CD8-positive, alpha-beta memory T cell (primary cell): Measurements from ENCODE around the gene SLC5A10. TPM values are rescaled to one million over a fixed set of nuclear protein-coding genes. Genes with fewer than 3 reads are reported as not detected.
"Not testable (repeated sequence)": the region's sequence is repeated elsewhere in the genome, so short reads cannot be mapped to it uniquely, and the experiment has no call there.

ENCODE experiments used
- CTCF ChIA-PET: fragments of 350-600 bp; sonication (Branson Sonifier 250); formaldehyde crosslinking; loops from one replicate; lab custom pipeline; 2021; ENCODE audit warnings: antibody characterized with exemption; lab: Charles Lee
- POLR2A ChIA-PET: fragments of 350-600 bp; sonication (Branson Sonifier 250); formaldehyde crosslinking; loops from one replicate; lab custom pipeline; 2021; ENCODE audit warnings: antibody characterized with exemption; lab: Charles Lee
- DNase-seq, 5 donors: peaks; one replicate each; pipeline versions ENCODE4 v3.0.0 to v3.0.0-alpha.2; 2020 to 2022; ENCODE audit warnings: mixed read lengths in 1 of 5
- H3K27ac ChIP-seq: one replicate; pipeline ENCODE4 v1.7.0; 2013; ENCODE audit warnings: low read depth, mild to moderate bottlenecking, low read length, moderate library complexity
- H3K27me3 ChIP-seq: 2 replicates; pipeline ENCODE4 v1.7.0; 2013; ENCODE audit warnings: low read length, mild to moderate bottlenecking; ENCODE audit not compliant: insufficient read depth, poor library complexity, severe bottlenecking
- H3K36me3 ChIP-seq: 2 replicates; pipeline ENCODE4 v1.7.0; 2013; ENCODE audit warnings: mild to moderate bottlenecking, low read length, moderate library complexity; ENCODE audit not compliant: insufficient read depth
- H3K4me1 ChIP-seq: 2 replicates; pipeline ENCODE4 v1.7.0; 2013; ENCODE audit warnings: mild to moderate bottlenecking, low read length, moderate library complexity; ENCODE audit not compliant: insufficient read depth
- H3K4me3 ChIP-seq: 2 replicates; pipeline ENCODE4 v1.7.0; 2013; ENCODE audit warnings: mild to moderate bottlenecking, low read length
- H3K9me3 ChIP-seq: 2 replicates; pipeline ENCODE4 v1.7.0; 2013; ENCODE audit warnings: mild to moderate bottlenecking, low read length
- H3K27ac Mint-ChIP-seq, 8 donors: one replicate each; pipeline ENCODE4 v1.8.0; 2020 to 2021; ENCODE audit warnings: mixed read lengths in 8 of 8, mild to moderate bottlenecking in 6 of 8, inconsistent platforms in 3 of 8, moderate library complexity in 3 of 8
- H3K27me3 Mint-ChIP-seq, 2 donors: one replicate each; pipeline ENCODE4 v1.8.0; 2020 to 2021; ENCODE audit warnings: mixed read lengths in 2 of 2, mild to moderate bottlenecking in 1 of 2, moderate library complexity in 1 of 2
- H3K36me3 Mint-ChIP-seq, 3 donors: one replicate each; pipeline ENCODE4 v1.8.0; 2020 to 2021; ENCODE audit warnings: mixed read lengths in 3 of 3, inconsistent platforms in 1 of 3, mild to moderate bottlenecking in 1 of 3
- H3K4me1 Mint-ChIP-seq, 3 donors: one replicate each; pipeline ENCODE4 v1.8.0; 2020 to 2021; ENCODE audit warnings: mixed read lengths in 3 of 3, inconsistent platforms in 1 of 3, mild to moderate bottlenecking in 1 of 3
- H3K4me3 Mint-ChIP-seq, 7 donors: one replicate each; pipeline ENCODE4 v1.8.0; 2020 to 2021; ENCODE audit warnings: mixed read lengths in 7 of 7, mild to moderate bottlenecking in 6 of 7, moderate library complexity in 4 of 7, inconsistent platforms in 2 of 7
- H3K9me3 Mint-ChIP-seq, 5 donors: one replicate each; pipeline ENCODE4 v1.8.0; 2020 to 2022; ENCODE audit warnings: mixed read lengths in 5 of 5, mild to moderate bottlenecking in 3 of 5, moderate library complexity in 2 of 5, inconsistent platforms in 1 of 5
- polyA plus RNA-seq: library from polyadenylated mRNA; unstranded; fragments of 300-500 nt; fragmentation: Illumina TruSeq; gene quantifications from one replicate; pipeline ENCODE4 v1.2.3, GENCODE V29; 2021
- total RNA-seq, 2 experiments: library from RNA; stranded (reverse); gene quantifications; one replicate each; pipeline ENCODE4 v1.2.3, GENCODE V29; 2021

Gene SLC5A10
- total and polyA plus RNA-seq, 3 experiments from 2014 or later, result not detected

- H3K9me3 ChIP-seq, H3K27me3 Mint-ChIP-seq, DNase-seq, H3K27ac ChIP-seq, H3K4me3 ChIP-seq, H3K9me3 Mint-ChIP-seq, H3K27me3 ChIP-seq, POLR2A ChIA-PET, H3K36me3 ChIP-seq, H3K36me3 Mint-ChIP-seq: not testable (repeated sequence)
- Mint-ChIP-seq H3K4me1 (peaks cover 24 to 41% (median 33%) of the 10 kb centered on the region in 3 donors), H3K27ac (peak overlapping the region in 2 of 8 donors; percentile 50 to 73), H3K4me3 (peak overlapping the region in 3 of 7 donors; percentile 62 to 80 (median 77))
- CTCF ChIA-PET, result interaction anchor here (1.1 to 1.6 kb wide), 3 partner anchors 17 to 98 kb away, joined by 3 to 4 read pairs (median 3); partner anchors contain the start of gene PRPSAP2
- peaks cover 35% of the 10 kb centered on the region for H3K4me1 ChIP-seq
These were observed 4.1 kb downstream of the SLC5A10 start for GRCh38 chr17:18956021-18956420.

- H3K9me3 Mint-ChIP-seq, result no peaks in the 10 kb centered on the region
- ChIA-PET CTCF (interaction anchor here (1.6 kb wide), 1 partner anchor 16 kb away, joined by 4 read pairs; no protein-coding TSS in a partner anchor), POLR2A (no interaction called here)
- no peak overlapping the region for H3K27ac Mint-ChIP-seq
- Histone ChIP-seq H3K27ac (no peak overlapping the region), H3K27me3 (no peaks in the 10 kb centered on the region), H3K4me1 (peaks cover 38% of the 10 kb centered on the region), H3K4me3 (no peak overlapping the region), H3K9me3 (no peaks in the 10 kb centered on the region), H3K36me3 (no peaks in the 10 kb centered on the region)
- H3K4me1 Mint-ChIP-seq, result peaks cover 25 to 45% (median 34%) of the 10 kb centered on the region in 3 donors
- no peak overlapping the region for H3K4me3 Mint-ChIP-seq
- H3K36me3 Mint-ChIP-seq, result no peaks in the 10 kb centered on the region
- peaks cover 0 to 1% of the 10 kb centered on the region in 2 donors for H3K27me3 Mint-ChIP-seq
- no peak for DNase-seq
These were observed 4.6 kb downstream of the SLC5A10 start for GRCh38 chr17:18956581-18956980.

GRCh38 chr17:18957831-18958230 lies 5.9 kb downstream of the SLC5A10 start:
- H3K36me3 ChIP-seq, result no peaks in the 10 kb centered on the region
- ChIA-PET CTCF (interaction anchor here (1.6 kb wide), 1 partner anchor 15 kb away, joined by 4 read pairs; no protein-coding TSS in a partner anchor), POLR2A (no interaction called here)
- no peaks in the 10 kb centered on the region for H3K27me3 ChIP-seq
- peaks cover 0 to 1% of the 10 kb centered on the region in 2 donors for H3K27me3 Mint-ChIP-seq
- DNase-seq, result no peak
- H3K36me3 Mint-ChIP-seq, result no peaks in the 10 kb centered on the region
- H3K4me1 ChIP-seq, result peaks cover 35% of the 10 kb centered on the region
- H3K9me3 ChIP-seq, result no peaks in the 10 kb centered on the region
- no peak overlapping the region for H3K27ac ChIP-seq
- no peaks in the 10 kb centered on the region for H3K9me3 Mint-ChIP-seq
- no peak overlapping the region for H3K4me3 Mint-ChIP-seq
- no peak overlapping the region for H3K4me3 ChIP-seq
- peaks cover 25 to 45% (median 34%) of the 10 kb centered on the region in 3 donors for H3K4me1 Mint-ChIP-seq
- peak overlapping the region in 2 of 8 donors; percentile 6 to 51 for H3K27ac Mint-ChIP-seq

GRCh38 chr17:18958611-18959010 lies 6.6 kb downstream of the SLC5A10 start:
- Histone ChIP-seq H3K4me3 (no peak overlapping the region), H3K27ac (no peak overlapping the region), H3K36me3 (no peaks in the 10 kb centered on the region), H3K9me3 (no peaks in the 10 kb centered on the region), H3K27me3 (no peaks in the 10 kb centered on the region), H3K4me1 (peaks cover 35% of the 10 kb centered on the region)
- no peak for DNase-seq
- Mint-ChIP-seq H3K9me3 (no peaks in the 10 kb centered on the region), H3K4me3 (no peak overlapping the region), H3K27ac (peak overlapping the region in 1 of 8 donors; percentile 21), H3K4me1 (peaks cover 25 to 42% (median 34%) of the 10 kb centered on the region in 3 donors), H3K27me3 (peaks cover 0 to 1% of the 10 kb centered on the region in 2 donors), H3K36me3 (no peaks in the 10 kb centered on the region)
- ChIA-PET POLR2A (no interaction called here), CTCF (no interaction called here)

GRCh38 chr17:18959071-18959844 lies 7.3 kb downstream of the SLC5A10 start:
- H3K27me3 Mint-ChIP-seq, result peaks cover 0 to 3% of the 10 kb centered on the region in 2 donors
- H3K4me1 Mint-ChIP-seq, result peaks cover 21 to 37% (median 28%) of the 10 kb centered on the region in 3 donors
- Histone ChIP-seq H3K27ac (no peak overlapping the region), H3K9me3 (no peaks in the 10 kb centered on the region), H3K4me3 (no peak overlapping the region), H3K36me3 (no peaks in the 10 kb centered on the region), H3K4me1 (peaks cover 30% of the 10 kb centered on the region), H3K27me3 (no peaks in the 10 kb centered on the region)
- peak in 1 of 5 donors; percentile 41 for DNase-seq
- peak overlapping the region in 1 of 8 donors; percentile 6 for H3K27ac Mint-ChIP-seq
- ChIA-PET POLR2A (interaction anchor here (0.9 kb wide), 1 partner anchor 45 kb away, joined by 3 read pairs; the partner anchor contains the start of gene FAM83G), CTCF (no interaction called here)
- no peaks in the 10 kb centered on the region for H3K36me3 Mint-ChIP-seq
- H3K4me3 Mint-ChIP-seq, result no peak overlapping the region
- H3K9me3 Mint-ChIP-seq, result no peaks in the 10 kb centered on the region

- Histone ChIP-seq H3K9me3 (no peaks in the 10 kb centered on the region), H3K36me3 (no peaks in the 10 kb centered on the region), H3K4me3 (no peak overlapping the region), H3K4me1 (peaks cover 24% of the 10 kb centered on the region), H3K27ac (no peak overlapping the region), H3K27me3 (no peaks in the 10 kb centered on the region)
- ChIA-PET CTCF (interaction anchor here (1.5 to 1.8 kb wide), 4 partner anchors 13 to 59 kb away, joined by 4 to 11 read pairs (median 6); no protein-coding TSS in a partner anchor), POLR2A (interaction anchor here (0.9 kb wide), 1 partner anchor 45 kb away, joined by 3 read pairs; the partner anchor contains the start of gene FAM83G)
- peaks cover 18 to 31% (median 25%) of the 10 kb centered on the region in 3 donors for H3K4me1 Mint-ChIP-seq
- no peak for DNase-seq
- H3K27ac Mint-ChIP-seq, result peak overlapping the region in 1 of 8 donors; percentile 63
- H3K9me3 Mint-ChIP-seq, result no peaks in the 10 kb centered on the region
- H3K4me3 Mint-ChIP-seq, result no peak overlapping the region
- no peaks in the 10 kb centered on the region for H3K36me3 Mint-ChIP-seq
- peaks cover 0 to 3% of the 10 kb centered on the region in 2 donors for H3K27me3 Mint-ChIP-seq
These were observed 7.9 kb downstream of the SLC5A10 start for GRCh38 chr17:18959845-18960240.

GRCh38 chr17:18960241-18960665 lies 8.3 kb downstream of the SLC5A10 start:
- Mint-ChIP-seq H3K27me3 (peaks cover 0 to 2% of the 10 kb centered on the region in 2 donors), H3K4me3 (no peak overlapping the region), H3K4me1 (peaks cover 15 to 27% (median 22%) of the 10 kb centered on the region in 3 donors), H3K27ac (peak overlapping the region in 1 of 8 donors; percentile 63), H3K36me3 (no peaks in the 10 kb centered on the region), H3K9me3 (no peaks in the 10 kb centered on the region)
- Histone ChIP-seq H3K27me3 (no peaks in the 10 kb centered on the region), H3K36me3 (no peaks in the 10 kb centered on the region), H3K4me1 (peaks cover 20% of the 10 kb centered on the region), H3K9me3 (no peaks in the 10 kb centered on the region), H3K27ac (no peak overlapping the region), H3K4me3 (no peak overlapping the region)
- DNase-seq, result no peak
- CTCF ChIA-PET, result interaction anchor here (1.1 to 1.8 kb wide), 14 partner anchors 11 to 93 kb away, joined by 3 to 13 read pairs (median 6); partner anchors contain the start of gene FAM83G
- POLR2A ChIA-PET, result no interaction called here
